NCI-H1694 (cell line): ENCODE data around the gene CRPPA.
"Not testable (repeated sequence)": the region's sequence is repeated elsewhere in the genome, so short reads cannot be mapped to it uniquely, and the experiment has no call there.

Experiments used
- DNase-seq: peaks from one replicate; lab custom pipeline; 2025; lab: John Stamatoyannopoulos, UW

CRPPA gene

DNA sequence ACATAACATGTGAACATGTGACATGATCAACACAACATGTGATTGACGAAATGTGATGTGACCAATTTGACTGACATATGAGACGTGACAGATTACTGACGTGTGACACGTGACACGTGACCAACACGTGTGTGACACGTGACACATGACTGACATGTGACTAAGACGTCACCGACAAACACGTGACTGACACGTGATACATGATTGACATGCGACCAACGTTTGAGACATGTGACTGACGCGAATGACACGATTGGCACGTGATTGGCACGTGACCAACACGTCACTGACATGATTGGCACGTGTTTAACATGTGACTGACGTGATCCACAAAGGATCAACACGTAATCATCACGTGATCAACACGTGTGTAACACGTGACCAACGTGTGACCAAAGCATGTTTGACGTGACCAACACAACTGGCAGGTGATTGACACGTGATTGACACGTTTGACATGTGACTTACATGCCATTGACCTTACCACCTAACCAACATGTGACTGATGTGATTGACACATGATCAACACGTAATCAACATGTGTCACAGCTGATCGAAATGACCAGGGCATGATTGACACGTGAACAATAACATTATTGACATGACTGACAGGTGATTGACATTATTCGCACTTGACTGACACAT lies 23.7 kb downstream of the CRPPA start:
- no peak for DNase-seq

GRCh38 chr7:16396766-16397500 lies 24.4 kb downstream of the CRPPA start:
- no peak for DNase-seq

GRCh38 chr7:16395121-16395520 lies 26.2 kb downstream of the CRPPA start:
- DNase-seq, result no peak

DNA sequence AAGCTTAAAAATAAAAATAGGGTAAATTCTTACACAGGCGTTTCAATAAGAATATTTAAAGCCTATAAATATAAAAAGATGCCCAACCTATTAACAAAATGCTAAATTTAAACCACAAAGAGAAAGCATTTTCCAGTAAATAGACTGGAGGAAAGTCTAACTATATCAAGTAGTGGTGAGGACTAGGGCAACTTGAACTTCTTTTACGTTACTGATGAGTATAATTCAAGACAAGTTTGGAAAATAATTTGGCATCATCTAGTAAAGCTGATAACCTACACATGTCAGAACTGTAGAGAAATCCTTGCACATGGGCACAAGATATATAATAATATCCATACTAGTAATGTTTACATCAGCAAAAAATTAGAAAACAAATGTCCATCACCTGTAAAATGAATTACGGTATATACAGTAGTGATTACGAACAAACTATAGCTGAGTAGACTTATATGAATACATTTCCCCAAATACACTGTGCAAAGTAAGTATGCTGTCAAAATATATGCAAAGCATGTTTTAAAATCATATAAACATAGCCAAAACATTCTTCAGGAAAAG lies 27.4 kb downstream of the CRPPA start:
- DNase-seq, result no peak

DNA sequence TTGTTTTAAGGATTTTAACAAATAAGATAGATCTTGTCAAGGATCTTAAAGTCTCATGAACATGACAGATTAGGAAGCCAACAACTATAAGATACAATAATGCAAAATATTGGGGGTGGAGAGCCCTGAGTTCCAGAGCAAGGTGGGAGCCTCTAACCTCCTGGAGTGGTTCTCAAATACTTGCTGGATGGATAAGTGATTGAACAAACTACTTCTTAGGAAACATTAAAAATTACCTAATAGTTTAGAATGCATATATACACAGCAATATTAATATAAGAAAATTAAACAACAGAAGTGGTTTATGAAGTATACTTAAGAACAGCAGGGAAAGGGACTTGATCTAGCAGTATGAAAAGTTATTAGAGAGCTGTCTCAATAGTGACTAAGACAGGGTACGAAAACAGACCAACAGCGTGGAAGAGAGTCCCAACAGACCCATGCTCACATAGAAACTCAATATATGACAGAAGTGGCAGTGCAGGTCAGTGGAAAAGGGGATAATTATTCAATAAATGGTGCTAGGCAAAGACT lies 28.3 kb downstream of the CRPPA start:
- no peak for DNase-seq

- DNase-seq, result not testable (repeated sequence)
Measured at GRCh38 chr7:16383786-16384185, 37.6 kb downstream of the CRPPA start.

DNA sequence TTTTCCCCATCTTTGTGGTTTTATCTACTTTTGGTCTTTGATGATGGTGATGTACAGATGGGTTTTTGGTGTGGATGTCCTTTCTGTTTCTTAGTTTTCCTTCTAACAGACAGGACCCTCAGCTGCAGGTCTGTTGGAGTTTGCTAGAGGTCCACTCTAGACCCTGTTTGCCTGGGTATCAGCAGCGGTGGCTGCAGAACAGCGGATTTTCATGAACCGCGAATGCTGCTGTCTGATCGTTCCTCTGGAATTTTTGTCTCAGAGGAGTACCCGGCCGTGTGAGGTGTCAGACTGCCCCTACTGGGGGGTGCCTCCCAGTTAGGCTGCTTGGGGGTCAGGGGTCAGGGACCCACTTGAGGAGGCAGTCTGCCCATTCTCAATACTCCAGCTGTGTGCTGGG lies 38.2 kb downstream of the CRPPA start:
- DNase-seq, result not testable (repeated sequence)
